ENCODE data around the gene LEP. TPM values are rescaled to one million over a fixed set of nuclear protein-coding genes. Genes with fewer than 3 reads are reported as not detected.

Gene LEP
- total and polyA plus RNA-seq, 9 of the 15 experiments (the other 6 are each of a cell fraction or from before 2014, with no cell fraction given) = not detected

DNA sequence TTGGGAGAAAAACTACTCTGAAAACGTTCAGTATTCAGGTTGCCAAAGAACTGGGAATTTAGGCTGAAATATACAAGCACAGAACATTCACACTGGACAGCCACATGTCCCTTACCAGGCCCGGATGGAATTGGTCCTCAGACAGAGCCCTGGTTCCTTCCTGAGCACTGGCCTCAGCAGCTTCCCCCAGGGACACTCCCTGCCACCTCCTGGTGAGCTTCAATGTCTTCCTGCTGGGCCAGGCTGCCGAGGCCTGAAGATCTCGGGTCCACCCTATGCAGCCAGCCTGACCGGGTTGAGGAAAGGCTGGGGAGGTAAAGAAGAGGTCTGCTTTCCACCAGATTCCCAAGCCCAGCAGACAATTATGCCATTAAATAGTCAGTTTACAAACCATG is 24.8 kb downstream of the LEP start:
- ATAC-seq (peak; percentile 33), DNase-seq (ENCODE audit: extremely low read depth in 1 of 4, low spot score in 3 of 4) (no peak), FAIRE-seq (no peak)
- H3K4me1 ChIP-seq (replicated peaks in 1 of 2; ENCODE audit: control insufficient read depth in 2 of 2, insufficient read depth in 2 of 2, low read length in 2 of 2) = peaks cover 12 to 15% of the 10 kb centered on the region in 2 experiments
- no peak overlapping the region for H3K27ac ChIP-seq (ENCODE audit: extremely low read depth, low read depth, low read length)
- peaks cover 10 to 35% of the 10 kb centered on the region in 2 experiments; a peak in 4 of 5 replicates for H3K27me3 ChIP-seq (ENCODE audit: control insufficient read depth in 2 of 2, insufficient read depth in 2 of 2, low read length in 2 of 2)
- POLR2A ChIA-PET = interaction anchor here (0.5 to 1.5 kb wide), 4 partner anchors 9 to 1079 kb away, joined by 3 to 4 read pairs (median 4); no protein-coding TSS in a partner anchor
- H3K9me1 ChIP-seq (ENCODE audit: control insufficient read depth, insufficient read depth, low read length) = no peaks in the 10 kb centered on the region
- BruUV-seq (replicated peaks) = no TSS peak
- in situ Hi-C loops (cut with MboI) (no loop called here), intact Hi-C loops (cut with micrococcal nuclease) (no loop called here)
- no peaks in the 10 kb centered on the region for H4K20me1 ChIP-seq (replicated peaks; ENCODE audit: control insufficient read depth, insufficient read depth, low read length)
- CTCF ChIA-PET (ENCODE audit: low intra/inter-chr PET ratio) = interaction anchor here (0.7 kb wide), 1 partner anchor 12 kb away, joined by 3 read pairs; no protein-coding TSS in a partner anchor
- no peak overlapping the region for H3K4me2 ChIP-seq (ENCODE audit: insufficient read depth, low read length)
- WGBS (ENCODE audit: insufficient coverage, low coverage, missing lambda C conversion rate) = 6% methylated on average over 5 of the region's 5 CpGs
- H3K79me2 ChIP-seq (ENCODE audit: control insufficient read depth, insufficient read depth, low read length) = no peaks in the 10 kb centered on the region
- H3K9ac ChIP-seq (ENCODE audit: insufficient read depth in 1 of 2, low read depth in 2 of 2, low read length in 2 of 2) = no peak overlapping the region
- H3K9me3 ChIP-seq (replicated peaks; ENCODE audit: control insufficient read depth, insufficient read depth, low read depth, low read length) = no peaks in the 10 kb centered on the region
- no peak overlapping the region for H3K4me3 ChIP-seq
- H3K36me3 ChIP-seq (ENCODE audit: control insufficient read depth, insufficient read depth, low read length) = no peaks in the 10 kb centered on the region
- H2AFZ ChIP-seq (ENCODE audit: low read depth, low read length) = no peak overlapping the region
- no peak for TF ChIP-seq DLX4 (CRISPR knock-in tag; IDR thresholded peaks at IDR 0.05)
- TF ChIP-seq PHTF2 (CRISPR knock-in tag; IDR thresholded peaks at IDR 0.05) = no peak
- TF ChIP-seq, protein P1, sequence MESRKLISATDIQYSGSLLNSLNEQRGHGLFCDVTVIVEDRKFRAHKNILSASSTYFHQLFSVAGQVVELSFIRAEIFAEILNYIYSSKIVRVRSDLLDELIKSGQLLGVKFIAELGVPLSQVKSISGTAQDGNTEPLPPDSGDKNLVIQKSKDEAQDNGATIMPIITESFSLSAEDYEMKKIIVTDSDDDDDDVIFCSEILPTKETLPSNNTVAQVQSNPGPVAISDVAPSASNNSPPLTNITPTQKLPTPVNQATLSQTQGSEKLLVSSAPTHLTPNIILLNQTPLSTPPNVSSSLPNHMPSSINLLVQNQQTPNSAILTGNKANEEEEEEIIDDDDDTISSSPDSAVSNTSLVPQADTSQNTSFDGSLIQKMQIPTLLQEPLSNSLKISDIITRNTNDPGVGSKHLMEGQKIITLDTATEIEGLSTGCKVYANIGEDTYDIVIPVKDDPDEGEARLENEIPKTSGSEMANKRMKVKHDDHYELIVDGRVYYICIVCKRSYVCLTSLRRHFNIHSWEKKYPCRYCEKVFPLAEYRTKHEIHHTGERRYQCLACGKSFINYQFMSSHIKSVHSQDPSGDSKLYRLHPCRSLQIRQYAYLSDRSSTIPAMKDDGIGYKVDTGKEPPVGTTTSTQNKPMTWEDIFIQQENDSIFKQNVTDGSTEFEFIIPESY (CRISPR knock-in tag; IDR thresholded peaks at IDR 0.05) = no peak
- no peak for TF ChIP-seq NR4A1 (CRISPR knock-in tag; IDR thresholded peaks at IDR 0.05)
- TF ChIP-seq NR4A1 (tag; IDR thresholded peaks at IDR 0.05) = 0 out of 2 replicates have a peak, but pooled peaks have one; percentile 45
- TF ChIP-seq RNF219 (CRISPR knock-in tag; IDR thresholded peaks at IDR 0.05) = 0 out of 2 replicates have a peak, but pooled peaks have one; percentile 33
- no peak for TF ChIP-seq E2F3 (CRISPR knock-in tag; IDR thresholded peaks at IDR 0.05)
- TF ChIP-seq ZNF347 (CRISPR knock-in tag; IDR thresholded peaks at IDR 0.05; ENCODE audit: low read depth) = no peak
- no peak for TF ChIP-seq SETDB1 (IDR thresholded peaks at IDR 0.05; ENCODE audit: low read length)
- no peak for TF ChIP-seq KDM4B (IDR thresholded peaks at IDR 0.05; ENCODE audit: borderline replicate concordance in 2 of 2, low read depth in 1 of 2)
- no peak for TF ChIP-seq LCOR (CRISPR knock-in tag; IDR thresholded peaks at IDR 0.05)
- no peak for TF ChIP-seq ZNF507 (tag; conservative IDR thresholded peaks at IDR 0.05)
- no peak for TF ChIP-seq ZNF232 (CRISPR knock-in tag; IDR thresholded peaks at IDR 0.05)
- TF ChIP-seq DACH1 (IDR thresholded peaks at IDR 0.05; ENCODE audit: partially characterized antibody) = no peak
- TF ChIP-seq FOXJ2 (tag; IDR thresholded peaks at IDR 0.05) = no peak
- no peak for TF ChIP-seq SNIP1 (IDR thresholded peaks at IDR 0.05; ENCODE audit: low read depth)
